H1 (cell line): ENCODE data around the gene PMM1. TPM values are rescaled to one million over a fixed set of nuclear protein-coding genes. Genes with fewer than 3 reads are reported as not detected.

Experiments used
- CHD1 ChIP-seq: IDR thresholded peaks from 2 replicates; pipeline ENCODE4 v1.6.1; 2012; ENCODE audit warnings: low read depth, low read length, improper control_type of control experiment
- EP300 ChIP-seq, 2 experiments: IDR thresholded peaks; 1 replicate in 1 of 2; 2 replicates in 1 of 2; pipeline ENCODE4 v1.6.1; 2011 to 2012; ENCODE audit warnings: low read depth in 2 of 2, low read length in 2 of 2, mild to moderate bottlenecking in 2 of 2, borderline replicate concordance in 1 of 2, inconsistent platforms in 1 of 2, moderate library complexity in 1 of 2
- GABPA ChIP-seq: IDR thresholded peaks from 2 replicates; pipeline ENCODE4 v1.6.1; 2011; ENCODE audit warnings: mild to moderate bottlenecking, low read length, moderate library complexity, borderline replicate concordance; ENCODE audit not compliant: insufficient read depth
- JUN ChIP-seq: IDR thresholded peaks from 2 replicates; pipeline ENCODE4 v1.6.1; 2011; ENCODE audit warnings: low read depth, mild to moderate bottlenecking, improper control_type of control experiment, low read length
- RBBP5 ChIP-seq: IDR thresholded peaks from 2 replicates; pipeline ENCODE4 v1.7.1; 2012; ENCODE audit warnings: low read depth, mild to moderate bottlenecking, inconsistent platforms, low read length, moderate library complexity, borderline replicate concordance
- SIN3A ChIP-seq, 2 experiments: IDR thresholded peaks in 1 of 2; conservative IDR thresholded peaks in 1 of 2; 2 replicates each; pipeline ENCODE4 v1.6.1; 2011 to 2012; ENCODE audit warnings: low read length in 2 of 2, improper control_type of control experiment in 1 of 2, low read depth in 1 of 2, mild to moderate bottlenecking in 1 of 2
- SIRT6 ChIP-seq: IDR thresholded peaks from one replicate; pipeline ENCODE4 v1.7.1; 2012; ENCODE audit warnings: low read length, inconsistent platforms
- SUZ12 ChIP-seq: fragments of 200-600 bp; sonication (generic); IDR thresholded peaks from 2 replicates; pipeline ENCODE4 v1.6.1; 2012; ENCODE audit warnings: mild to moderate bottlenecking, inconsistent platforms, low read length, moderate library complexity, mixed read lengths
- TEAD4 ChIP-seq: IDR thresholded peaks from 2 replicates; pipeline ENCODE4 v1.6.1; 2012; ENCODE audit warnings: low read depth, low read length, inconsistent platforms, mixed read lengths
- polyA plus RNA-seq, 7 experiments: library from polyadenylated mRNA; depleted of rRNA in 3 of 7; stranded (reverse) in 5 of 7; unstranded in 2 of 7; fragments of >200 nt in 5 of 7; fragments of 200-250 nt in 2 of 7; gene quantifications; 1 replicate in 5 of 7; 2 replicates in 1 of 7; 4 replicates in 1 of 7; pipeline versions ENCODE4 v1.2.1 to v1.2.3, GENCODE V29; 2011 to 2013; ENCODE audit warnings: missing spikeins in 2 of 7, mixed read lengths in 2 of 7
- total RNA-seq: library from RNA; stranded (reverse); fragmentation: NEBNext Ultra II Directional; extraction: Animal tissue kit (Norgen Biotek cat#: 25700); gene quantifications from 2 replicates; pipeline ENCODE4 v1.2.1, GENCODE V29; 2021
- TF ChIP-seq, protein P1 (sequence below): fragments of 300-600 bp; sonication (generic); IDR thresholded peaks from 2 replicates; pipeline ENCODE4 v1.7.1; 2012; ENCODE audit warnings: low read length, moderate library complexity, mild to moderate bottlenecking, inconsistent platforms; ENCODE audit not compliant: insufficient replicate concordance

The PMM1 gene
- total and polyA plus RNA-seq, 2 of the 8 experiments (the other 6 are each of a cell fraction or from before 2014, with no cell fraction given): 11.3 to 20.0 TPM

DNA sequence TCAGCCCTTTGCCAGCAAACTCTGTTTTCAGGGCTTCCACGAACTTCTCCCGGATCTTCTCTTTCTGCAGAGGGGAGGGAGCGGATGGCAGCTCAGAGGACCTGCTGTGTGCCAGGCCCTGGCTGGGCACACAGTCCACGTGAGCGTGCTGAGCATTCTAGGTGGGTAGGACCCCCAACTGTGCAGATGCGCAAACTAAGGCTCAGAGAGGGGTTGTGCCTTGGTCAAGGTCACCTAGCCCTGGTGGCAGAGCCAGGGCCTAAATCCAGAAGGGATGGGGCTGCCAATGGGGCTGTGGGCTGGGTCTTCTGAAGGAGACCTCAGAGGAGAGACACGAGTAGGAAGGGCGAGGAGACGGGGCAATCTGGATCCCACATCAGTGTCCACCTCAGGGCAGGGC, 10.8 kb downstream of the PMM1 start (continued):
- TF ChIP-seq, protein P1, sequence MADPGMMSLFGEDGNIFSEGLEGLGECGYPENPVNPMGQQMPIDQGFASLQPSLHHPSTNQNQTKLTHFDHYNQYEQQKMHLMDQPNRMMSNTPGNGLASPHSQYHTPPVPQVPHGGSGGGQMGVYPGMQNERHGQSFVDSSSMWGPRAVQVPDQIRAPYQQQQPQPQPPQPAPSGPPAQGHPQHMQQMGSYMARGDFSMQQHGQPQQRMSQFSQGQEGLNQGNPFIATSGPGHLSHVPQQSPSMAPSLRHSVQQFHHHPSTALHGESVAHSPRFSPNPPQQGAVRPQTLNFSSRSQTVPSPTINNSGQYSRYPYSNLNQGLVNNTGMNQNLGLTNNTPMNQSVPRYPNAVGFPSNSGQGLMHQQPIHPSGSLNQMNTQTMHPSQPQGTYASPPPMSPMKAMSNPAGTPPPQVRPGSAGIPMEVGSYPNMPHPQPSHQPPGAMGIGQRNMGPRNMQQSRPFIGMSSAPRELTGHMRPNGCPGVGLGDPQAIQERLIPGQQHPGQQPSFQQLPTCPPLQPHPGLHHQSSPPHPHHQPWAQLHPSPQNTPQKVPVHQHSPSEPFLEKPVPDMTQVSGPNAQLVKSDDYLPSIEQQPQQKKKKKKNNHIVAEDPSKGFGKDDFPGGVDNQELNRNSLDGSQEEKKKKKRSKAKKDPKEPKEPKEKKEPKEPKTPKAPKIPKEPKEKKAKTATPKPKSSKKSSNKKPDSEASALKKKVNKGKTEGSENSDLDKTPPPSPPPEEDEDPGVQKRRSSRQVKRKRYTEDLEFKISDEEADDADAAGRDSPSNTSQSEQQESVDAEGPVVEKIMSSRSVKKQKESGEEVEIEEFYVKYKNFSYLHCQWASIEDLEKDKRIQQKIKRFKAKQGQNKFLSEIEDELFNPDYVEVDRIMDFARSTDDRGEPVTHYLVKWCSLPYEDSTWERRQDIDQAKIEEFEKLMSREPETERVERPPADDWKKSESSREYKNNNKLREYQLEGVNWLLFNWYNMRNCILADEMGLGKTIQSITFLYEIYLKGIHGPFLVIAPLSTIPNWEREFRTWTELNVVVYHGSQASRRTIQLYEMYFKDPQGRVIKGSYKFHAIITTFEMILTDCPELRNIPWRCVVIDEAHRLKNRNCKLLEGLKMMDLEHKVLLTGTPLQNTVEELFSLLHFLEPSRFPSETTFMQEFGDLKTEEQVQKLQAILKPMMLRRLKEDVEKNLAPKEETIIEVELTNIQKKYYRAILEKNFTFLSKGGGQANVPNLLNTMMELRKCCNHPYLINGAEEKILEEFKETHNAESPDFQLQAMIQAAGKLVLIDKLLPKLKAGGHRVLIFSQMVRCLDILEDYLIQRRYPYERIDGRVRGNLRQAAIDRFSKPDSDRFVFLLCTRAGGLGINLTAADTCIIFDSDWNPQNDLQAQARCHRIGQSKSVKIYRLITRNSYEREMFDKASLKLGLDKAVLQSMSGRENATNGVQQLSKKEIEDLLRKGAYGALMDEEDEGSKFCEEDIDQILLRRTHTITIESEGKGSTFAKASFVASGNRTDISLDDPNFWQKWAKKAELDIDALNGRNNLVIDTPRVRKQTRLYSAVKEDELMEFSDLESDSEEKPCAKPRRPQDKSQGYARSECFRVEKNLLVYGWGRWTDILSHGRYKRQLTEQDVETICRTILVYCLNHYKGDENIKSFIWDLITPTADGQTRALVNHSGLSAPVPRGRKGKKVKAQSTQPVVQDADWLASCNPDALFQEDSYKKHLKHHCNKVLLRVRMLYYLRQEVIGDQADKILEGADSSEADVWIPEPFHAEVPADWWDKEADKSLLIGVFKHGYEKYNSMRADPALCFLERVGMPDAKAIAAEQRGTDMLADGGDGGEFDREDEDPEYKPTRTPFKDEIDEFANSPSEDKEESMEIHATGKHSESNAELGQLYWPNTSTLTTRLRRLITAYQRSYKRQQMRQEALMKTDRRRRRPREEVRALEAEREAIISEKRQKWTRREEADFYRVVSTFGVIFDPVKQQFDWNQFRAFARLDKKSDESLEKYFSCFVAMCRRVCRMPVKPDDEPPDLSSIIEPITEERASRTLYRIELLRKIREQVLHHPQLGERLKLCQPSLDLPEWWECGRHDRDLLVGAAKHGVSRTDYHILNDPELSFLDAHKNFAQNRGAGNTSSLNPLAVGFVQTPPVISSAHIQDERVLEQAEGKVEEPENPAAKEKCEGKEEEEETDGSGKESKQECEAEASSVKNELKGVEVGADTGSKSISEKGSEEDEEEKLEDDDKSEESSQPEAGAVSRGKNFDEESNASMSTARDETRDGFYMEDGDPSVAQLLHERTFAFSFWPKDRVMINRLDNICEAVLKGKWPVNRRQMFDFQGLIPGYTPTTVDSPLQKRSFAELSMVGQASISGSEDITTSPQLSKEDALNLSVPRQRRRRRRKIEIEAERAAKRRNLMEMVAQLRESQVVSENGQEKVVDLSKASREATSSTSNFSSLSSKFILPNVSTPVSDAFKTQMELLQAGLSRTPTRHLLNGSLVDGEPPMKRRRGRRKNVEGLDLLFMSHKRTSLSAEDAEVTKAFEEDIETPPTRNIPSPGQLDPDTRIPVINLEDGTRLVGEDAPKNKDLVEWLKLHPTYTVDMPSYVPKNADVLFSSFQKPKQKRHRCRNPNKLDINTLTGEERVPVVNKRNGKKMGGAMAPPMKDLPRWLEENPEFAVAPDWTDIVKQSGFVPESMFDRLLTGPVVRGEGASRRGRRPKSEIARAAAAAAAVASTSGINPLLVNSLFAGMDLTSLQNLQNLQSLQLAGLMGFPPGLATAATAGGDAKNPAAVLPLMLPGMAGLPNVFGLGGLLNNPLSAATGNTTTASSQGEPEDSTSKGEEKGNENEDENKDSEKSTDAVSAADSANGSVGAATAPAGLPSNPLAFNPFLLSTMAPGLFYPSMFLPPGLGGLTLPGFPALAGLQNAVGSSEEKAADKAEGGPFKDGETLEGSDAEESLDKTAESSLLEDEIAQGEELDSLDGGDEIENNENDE: no peak
- TF ChIP-seq SIRT6 (no peak), JUN (no peak), SIN3A (conservative IDR thresholded peaks at IDR 0.05 in 1 of 2, IDR thresholded peaks at IDR 0.05 in 1 of 2; ENCODE audit: low read depth in 1 of 2, low read length in 2 of 2) (no peak), SUZ12 (no peak), RBBP5 (no peak), GABPA (no peak), TEAD4 (no peak), EP300 (IDR thresholded peaks at IDR 0.05; ENCODE audit: borderline replicate concordance in 1 of 2, low read depth in 2 of 2, low read length in 2 of 2) (no peak), CHD1 (no peak)
